ENCODE measurements around the gene CAMTA1.

DNA sequence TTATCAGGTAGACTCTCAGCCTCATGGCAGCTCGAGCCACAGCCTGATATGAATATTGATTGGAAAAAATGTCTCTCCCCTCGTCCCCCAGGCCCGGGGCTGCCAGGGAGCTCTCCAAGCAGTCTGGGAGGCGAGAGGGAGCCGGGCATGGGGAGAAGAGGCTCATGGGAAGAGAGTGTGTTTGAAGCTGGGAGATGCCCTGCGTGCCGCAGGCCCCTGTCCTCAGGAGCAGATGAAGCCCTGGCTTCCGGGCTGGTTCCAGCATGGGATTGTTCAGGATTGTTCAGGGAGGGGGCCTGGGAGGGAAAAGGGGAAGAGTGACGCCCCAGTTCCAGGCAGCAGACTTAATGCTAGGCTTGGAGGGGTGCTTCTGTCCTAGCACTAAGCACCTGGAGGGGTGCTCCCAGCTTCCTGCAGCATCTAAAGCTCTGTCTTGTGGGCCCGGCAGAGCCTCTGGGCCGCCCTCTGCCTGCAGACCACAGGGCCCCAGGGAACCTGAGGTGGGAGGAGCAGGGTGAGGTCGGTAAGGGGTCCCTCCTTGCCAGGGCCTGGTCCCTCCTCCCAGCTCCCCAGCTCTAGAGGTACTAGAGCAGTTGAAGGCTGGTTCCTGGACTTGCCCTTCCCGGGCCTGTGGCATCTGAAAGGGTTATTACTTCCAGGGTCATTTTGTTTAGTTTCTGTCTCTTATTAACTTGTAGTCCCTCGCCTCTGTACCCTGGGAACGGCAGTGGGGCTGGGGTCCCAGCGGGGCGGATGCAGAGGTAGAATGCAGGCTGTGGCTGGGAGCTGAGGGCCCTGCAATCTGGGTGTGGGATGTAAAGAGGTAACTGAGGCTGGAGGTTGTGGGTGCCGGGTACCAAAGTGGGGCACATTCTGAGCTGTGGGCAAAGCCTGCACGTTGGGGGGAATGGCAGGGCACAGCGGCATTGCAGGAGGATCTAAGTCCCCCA, 651.1 kb downstream of the CAMTA1 start:
- TF ChIP-seq POLR2AphosphoS5 (IDR thresholded peaks at IDR 0.05) (no peak), RAD21 (conservative IDR thresholded peaks at IDR 0.05) (no peak)

Data from neural cell (in vitro differentiated cells).